HepG2 (cell line): Measurements from ENCODE around the gene MINDY1. TPM values are rescaled to one million over a fixed set of nuclear protein-coding genes. Genes with fewer than 3 reads are reported as not detected.

Source experiments
- AGO1 ChIP-seq: fragments of 200-400 bp; formaldehyde crosslinking; IDR thresholded peaks from 2 replicates; pipeline ENCODE4 v1.6.1; 2017; ENCODE audit warnings: mild to moderate bottlenecking, low read depth, low read length, moderate library complexity; ENCODE audit not compliant: poor library complexity, severe bottlenecking
- ATF1 ChIP-seq: IDR thresholded peaks from 2 replicates; pipeline ENCODE4 v1.6.1; 2016; ENCODE audit warnings: mild to moderate bottlenecking, control low read depth
- DPF2 ChIP-seq: sonication (generic); formaldehyde crosslinking; IDR thresholded peaks from 2 replicates; pipeline ENCODE4 v1.4.0; 2020; ENCODE audit warnings: mild to moderate bottlenecking, low read depth, missing genetic modification reagents, borderline replicate concordance
- FOSL2 ChIP-seq: sonication (generic); formaldehyde crosslinking; IDR thresholded peaks from 2 replicates; pipeline ENCODE4 v1.4.0; 2020; ENCODE audit warnings: missing genetic modification reagents
- FOXP1 ChIP-seq, 2 experiments: fragments of 450-650 bp in 1 of 2; IDR thresholded peaks; 2 replicates each; pipeline ENCODE4 v1.6.1; 2017 to 2018; ENCODE audit warnings: antibody characterized with exemption in 1 of 2
- MTF2 ChIP-seq: sonication (generic); formaldehyde crosslinking; IDR thresholded peaks from 2 replicates; pipeline ENCODE4 v1.5.0; 2020; ENCODE audit warnings: missing genetic modification reagents, borderline replicate concordance
- NFE2L1 ChIP-seq: sonication (generic); formaldehyde crosslinking; IDR thresholded peaks from 2 replicates; pipeline ENCODE4 v1.4.0; 2020; ENCODE audit warnings: missing genetic modification reagents, mild to moderate bottlenecking, borderline replicate concordance
- NR2C2 ChIP-seq: sonication (generic); formaldehyde crosslinking; IDR thresholded peaks from 2 replicates; pipeline ENCODE4 v1.4.0; 2020; ENCODE audit warnings: missing genetic modification reagents, mild to moderate bottlenecking, moderate library complexity, borderline replicate concordance
- PLRG1 ChIP-seq: fragments of 450-650 bp; conservative IDR thresholded peaks from 2 replicates; pipeline ENCODE4 v1.6.1; 2016
- RAD21 ChIP-seq: fragments of 450-650 bp; formaldehyde crosslinking; IDR thresholded peaks from 2 replicates; pipeline ENCODE4 v1.5.0; 2020; ENCODE audit warnings: mild to moderate bottlenecking
- TCF7L2 ChIP-seq: IDR thresholded peaks from 2 replicates; pipeline ENCODE4 v1.6.1; 2011; ENCODE audit warnings: mild to moderate bottlenecking, low read depth, low read length, moderate library complexity
- TGIF2 ChIP-seq: IDR thresholded peaks from 2 replicates; pipeline ENCODE4 v1.6.1; 2016; ENCODE audit warnings: control low read depth, missing compliant biosample characterization
- XBP1 ChIP-seq: sonication (generic); formaldehyde crosslinking; IDR thresholded peaks from 2 replicates; pipeline ENCODE4 v1.5.0; 2020; ENCODE audit warnings: missing genetic modification reagents
- ZBTB8A ChIP-seq: sonication (generic); formaldehyde crosslinking; IDR thresholded peaks from 2 replicates; pipeline ENCODE4 v1.4.0; 2020; ENCODE audit warnings: mild to moderate bottlenecking, low read depth, missing genetic modification reagents, borderline replicate concordance
- ZNF432 ChIP-seq: sonication (generic); formaldehyde crosslinking; IDR thresholded peaks from 2 replicates; pipeline ENCODE4 v1.5.0; 2020; ENCODE audit warnings: missing genetic modification reagents, mild to moderate bottlenecking, borderline replicate concordance
- polyA plus RNA-seq, 8 experiments: library from polyadenylated mRNA; depleted of rRNA in 3 of 8; stranded (reverse) in 7 of 8; unstranded in 1 of 8; fragments of >200 nt; fragmentation: Illumina TruSeq in 4 of 8; extraction: Trizol in 4 of 8; gene quantifications; 2 replicates each; pipeline versions ENCODE4 v1.2.1 to v1.2.3, GENCODE V29; 2011 to 2016; ENCODE audit warnings: low read depth in 4 of 8, missing spikeins in 1 of 8, mixed read lengths in 1 of 8; ENCODE audit not compliant: insufficient read depth in 1 of 8
- total RNA-seq, 5 experiments: library from RNA; depleted of rRNA; stranded (reverse); fragments of >200 nt; fragmentation: Illumina TruSeq; extraction: Trizol; gene quantifications; 2 replicates each; pipeline ENCODE4 v1.2.3, GENCODE V29; 2016; ENCODE audit warnings: low read depth in 1 of 5
- TF ChIP-seq, protein P1 (sequence below), 2 experiments: sonication (generic) in 1 of 2; formaldehyde crosslinking in 1 of 2; IDR thresholded peaks; 2 replicates each; pipeline versions ENCODE4 v1.4.0 to v1.6.1; 2018 to 2020; ENCODE audit warnings: missing genetic modification reagents in 2 of 2, borderline replicate concordance in 1 of 2, low read depth in 1 of 2, mild to moderate bottlenecking in 1 of 2, missing biosample characterization in 1 of 2
- TF ChIP-seq, protein P2 (sequence below): IDR thresholded peaks from 2 replicates; pipeline ENCODE4 v1.6.1; 2016; ENCODE audit warnings: low read depth, control low read depth
- TF ChIP-seq, protein P3 (sequence below): sonication (generic); formaldehyde crosslinking; IDR thresholded peaks from 2 replicates; pipeline ENCODE4 v1.4.0; 2020; ENCODE audit warnings: mild to moderate bottlenecking, missing genetic modification reagents
- TF ChIP-seq, protein P4 (sequence below): sonication (generic); formaldehyde crosslinking; IDR thresholded peaks from 2 replicates; pipeline ENCODE4 v1.4.0; 2020; ENCODE audit warnings: mild to moderate bottlenecking, missing genetic modification reagents, borderline replicate concordance
- TF ChIP-seq, protein P5 (sequence below): fragments of 450-650 bp; IDR thresholded peaks from 2 replicates; pipeline ENCODE4 v1.6.1; 2017; ENCODE audit warnings: mild to moderate bottlenecking

The MINDY1 gene
- total and polyA plus RNA-seq, 2 of the 13 experiments (the other 11 are each of a cell fraction or from before 2014, with no cell fraction given): 11.1 to 15.0 TPM

DNA sequence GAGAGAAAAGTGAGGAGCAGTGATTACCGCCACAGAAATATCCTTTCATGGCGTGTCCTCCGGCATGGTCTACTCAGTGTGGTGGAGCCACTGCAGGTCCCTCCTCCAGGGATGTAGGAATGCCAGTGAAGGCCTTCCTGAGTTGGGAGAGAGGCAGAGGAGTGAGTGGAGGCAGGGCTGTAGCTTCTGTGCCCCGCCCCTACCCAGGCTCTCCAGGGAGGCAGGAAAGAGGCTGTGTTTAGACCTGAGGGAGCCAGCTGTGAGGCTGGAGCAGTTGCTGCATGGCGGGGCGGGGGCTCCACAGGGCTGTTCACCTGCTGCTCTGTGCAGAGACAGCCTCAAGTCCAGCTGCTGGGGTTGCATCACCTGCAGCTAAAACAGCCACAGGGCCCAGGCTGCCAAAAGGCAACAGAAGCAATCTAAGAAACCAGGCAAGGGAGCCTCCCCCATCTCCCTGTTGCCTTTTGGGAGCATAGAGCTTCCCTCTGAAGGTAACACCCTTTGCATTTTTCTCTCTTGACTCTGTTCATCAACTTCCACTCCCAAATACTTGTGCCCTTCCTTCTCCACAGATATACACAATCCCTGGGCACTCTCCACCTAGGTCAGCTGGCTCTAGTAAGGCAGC lies 25.4 kb downstream of the MINDY1 start (continued):
- TF ChIP-seq, protein P1, sequence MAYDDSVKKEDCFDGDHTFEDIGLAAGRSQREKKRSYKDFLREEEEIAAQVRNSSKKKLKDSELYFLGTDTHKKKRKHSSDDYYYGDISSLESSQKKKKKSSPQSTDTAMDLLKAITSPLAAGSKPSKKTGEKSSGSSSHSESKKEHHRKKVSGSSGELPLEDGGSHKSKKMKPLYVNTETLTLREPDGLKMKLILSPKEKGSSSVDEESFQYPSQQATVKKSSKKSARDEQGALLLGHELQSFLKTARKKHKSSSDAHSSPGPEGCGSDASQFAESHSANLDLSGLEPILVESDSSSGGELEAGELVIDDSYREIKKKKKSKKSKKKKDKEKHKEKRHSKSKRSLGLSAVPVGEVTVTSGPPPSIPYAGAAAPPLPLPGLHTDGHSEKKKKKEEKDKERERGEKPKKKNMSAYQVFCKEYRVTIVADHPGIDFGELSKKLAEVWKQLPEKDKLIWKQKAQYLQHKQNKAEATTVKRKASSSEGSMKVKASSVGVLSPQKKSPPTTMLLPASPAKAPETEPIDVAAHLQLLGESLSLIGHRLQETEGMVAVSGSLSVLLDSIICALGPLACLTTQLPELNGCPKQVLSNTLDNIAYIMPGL (CRISPR knock-in tag; IDR thresholded peaks at IDR 0.05; ENCODE audit: borderline replicate concordance in 1 of 2, low read depth in 1 of 2): peak in 1 of 2 experiments; percentile 17; a peak in 1 of 4 replicates
- TF ChIP-seq FOXP1 (IDR thresholded peaks at IDR 0.05) (no peak), FOXP1 (CRISPR knock-in tag; IDR thresholded peaks at IDR 0.05) (0 out of 2 replicates have a peak, but pooled peaks have one; percentile 5), NR2C2 (CRISPR knock-in tag) (no peak), RAD21 (CRISPR knock-in tag) (no peak), NFE2L1 (no peak), MTF2 (CRISPR knock-in tag) (no peak), PLRG1 (no peak), AGO1 (no peak), ZNF432 (CRISPR knock-in tag) (no peak), DPF2 (CRISPR knock-in tag) (peak; percentile 41; the same call in 1 of the 2 replicates), ATF1 (no peak), ZBTB8A (CRISPR knock-in tag) (peak; percentile 52; the same call in 1 of the 2 replicates), TGIF2 (CRISPR knock-in tag) (peak; percentile 19; the same call in 1 of the 2 replicates), FOSL2 (peak; percentile 27; the same call in 1 of the 2 replicates), TCF7L2 (no peak), XBP1 (CRISPR knock-in tag) (no peak)
- TF ChIP-seq, protein P2, sequence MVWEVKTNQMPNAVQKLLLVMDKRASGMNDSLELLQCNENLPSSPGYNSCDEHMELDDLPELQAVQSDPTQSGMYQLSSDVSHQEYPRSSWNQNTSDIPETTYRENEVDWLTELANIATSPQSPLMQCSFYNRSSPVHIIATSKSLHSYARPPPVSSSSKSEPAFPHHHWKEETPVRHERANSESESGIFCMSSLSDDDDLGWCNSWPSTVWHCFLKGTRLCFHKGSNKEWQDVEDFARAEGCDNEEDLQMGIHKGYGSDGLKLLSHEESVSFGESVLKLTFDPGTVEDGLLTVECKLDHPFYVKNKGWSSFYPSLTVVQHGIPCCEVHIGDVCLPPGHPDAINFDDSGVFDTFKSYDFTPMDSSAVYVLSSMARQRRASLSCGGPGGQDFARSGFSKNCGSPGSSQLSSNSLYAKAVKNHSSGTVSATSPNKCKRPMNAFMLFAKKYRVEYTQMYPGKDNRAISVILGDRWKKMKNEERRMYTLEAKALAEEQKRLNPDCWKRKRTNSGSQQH (CRISPR knock-in tag): no peak
- TF ChIP-seq, protein P3, sequence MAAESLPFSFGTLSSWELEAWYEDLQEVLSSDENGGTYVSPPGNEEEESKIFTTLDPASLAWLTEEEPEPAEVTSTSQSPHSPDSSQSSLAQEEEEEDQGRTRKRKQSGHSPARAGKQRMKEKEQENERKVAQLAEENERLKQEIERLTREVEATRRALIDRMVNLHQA (CRISPR knock-in tag): no peak
- TF ChIP-seq, protein P4, sequence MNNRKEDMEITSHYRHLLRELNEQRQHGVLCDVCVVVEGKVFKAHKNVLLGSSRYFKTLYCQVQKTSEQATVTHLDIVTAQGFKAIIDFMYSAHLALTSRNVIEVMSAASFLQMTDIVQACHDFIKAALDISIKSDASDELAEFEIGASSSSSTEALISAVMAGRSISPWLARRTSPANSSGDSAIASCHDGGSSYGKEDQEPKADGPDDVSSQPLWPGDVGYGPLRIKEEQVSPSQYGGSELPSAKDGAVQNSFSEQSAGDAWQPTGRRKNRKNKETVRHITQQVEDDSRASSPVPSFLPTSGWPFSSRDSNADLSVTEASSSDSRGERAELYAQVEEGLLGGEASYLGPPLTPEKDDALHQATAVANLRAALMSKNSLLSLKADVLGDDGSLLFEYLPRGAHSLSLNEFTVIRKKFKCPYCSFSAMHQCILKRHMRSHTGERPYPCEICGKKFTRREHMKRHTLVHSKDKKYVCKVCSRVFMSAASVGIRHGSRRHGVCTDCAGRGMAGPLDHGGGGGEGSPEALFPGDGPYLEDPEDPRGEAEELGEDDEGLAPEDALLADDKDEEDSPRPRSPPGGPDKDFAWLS (CRISPR knock-in tag): no peak
- TF ChIP-seq, protein P5, sequence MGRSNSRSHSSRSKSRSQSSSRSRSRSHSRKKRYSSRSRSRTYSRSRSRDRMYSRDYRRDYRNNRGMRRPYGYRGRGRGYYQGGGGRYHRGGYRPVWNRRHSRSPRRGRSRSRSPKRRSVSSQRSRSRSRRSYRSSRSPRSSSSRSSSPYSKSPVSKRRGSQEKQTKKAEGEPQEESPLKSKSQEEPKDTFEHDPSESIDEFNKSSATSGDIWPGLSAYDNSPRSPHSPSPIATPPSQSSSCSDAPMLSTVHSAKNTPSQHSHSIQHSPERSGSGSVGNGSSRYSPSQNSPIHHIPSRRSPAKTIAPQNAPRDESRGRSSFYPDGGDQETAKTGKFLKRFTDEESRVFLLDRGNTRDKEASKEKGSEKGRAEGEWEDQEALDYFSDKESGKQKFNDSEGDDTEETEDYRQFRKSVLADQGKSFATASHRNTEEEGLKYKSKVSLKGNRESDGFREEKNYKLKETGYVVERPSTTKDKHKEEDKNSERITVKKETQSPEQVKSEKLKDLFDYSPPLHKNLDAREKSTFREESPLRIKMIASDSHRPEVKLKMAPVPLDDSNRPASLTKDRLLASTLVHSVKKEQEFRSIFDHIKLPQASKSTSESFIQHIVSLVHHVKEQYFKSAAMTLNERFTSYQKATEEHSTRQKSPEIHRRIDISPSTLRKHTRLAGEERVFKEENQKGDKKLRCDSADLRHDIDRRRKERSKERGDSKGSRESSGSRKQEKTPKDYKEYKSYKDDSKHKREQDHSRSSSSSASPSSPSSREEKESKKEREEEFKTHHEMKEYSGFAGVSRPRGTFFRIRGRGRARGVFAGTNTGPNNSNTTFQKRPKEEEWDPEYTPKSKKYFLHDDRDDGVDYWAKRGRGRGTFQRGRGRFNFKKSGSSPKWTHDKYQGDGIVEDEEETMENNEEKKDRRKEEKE: no peak
